Measurements from ENCODE around the gene TSEN54.

GRCh38 chr17:75508931-75509361 lies 7.4 kb upstream of the TSEN54 start:
- no peak for TF ChIP-seq CTCF (IDR thresholded peaks at IDR 0.05)
- no peak for TF ChIP-seq POLR2A (IDR thresholded peaks at IDR 0.05)
- no peak for TF ChIP-seq EP300 (IDR thresholded peaks at IDR 0.05; ENCODE audit: low read depth)
- no peak for TF ChIP-seq POLR2AphosphoS5 (IDR thresholded peaks at IDR 0.05)

Data from transverse colon (tissue), 4 donors.